H9 (cell line): Measurements from ENCODE around the gene CRYGN. TPM values are rescaled to one million over a fixed set of nuclear protein-coding genes. Genes with fewer than 3 reads are reported as not detected.

ENCODE experiments used
- DNase-seq: peaks from one replicate; pipeline ENCODE4 v3.0.0-alpha.2; 2017
- H2AFZ ChIP-seq: one replicate; pipeline ENCODE4 v1.6.1; 2013; ENCODE audit warnings: mild to moderate bottlenecking, low read length, control low read depth, moderate library complexity
- H2AK5ac ChIP-seq: 2 replicates; pipeline ENCODE4 v1.6.1; 2013; ENCODE audit warnings: low read length, control low read depth, mixed read lengths; ENCODE audit not compliant: insufficient read length
- H2BK120ac ChIP-seq: one replicate; pipeline ENCODE4 v1.6.1; 2013; ENCODE audit warnings: low read depth, mild to moderate bottlenecking, low read length, control low read depth, inconsistent platforms; ENCODE audit not compliant: poor library complexity, severe bottlenecking
- H2BK12ac ChIP-seq: 2 replicates; pipeline ENCODE4 v1.6.1; 2013; ENCODE audit warnings: low read length, control low read depth, mixed read lengths, low read depth; ENCODE audit not compliant: insufficient read length
- H2BK15ac ChIP-seq: 2 replicates; pipeline ENCODE4 v1.6.1; 2013; ENCODE audit warnings: low read depth, low read length, control low read depth
- H2BK20ac ChIP-seq: one replicate; pipeline ENCODE4 v1.6.1; 2013; ENCODE audit warnings: low read depth, mild to moderate bottlenecking, low read length, control low read depth, inconsistent platforms; ENCODE audit not compliant: poor library complexity, severe bottlenecking
- H2BK5ac ChIP-seq: 2 replicates; pipeline ENCODE4 v1.6.1; 2013; ENCODE audit warnings: low read length, control low read depth, mixed read lengths; ENCODE audit not compliant: insufficient read length
- H3K14ac ChIP-seq: 2 replicates; pipeline ENCODE4 v1.6.1; 2013; ENCODE audit warnings: low read length, control low read depth; ENCODE audit not compliant: insufficient read depth
- H3K18ac ChIP-seq: 2 replicates; pipeline ENCODE4 v1.6.1; 2013; ENCODE audit warnings: low read depth, mild to moderate bottlenecking, mixed read lengths, low read length, control low read depth; ENCODE audit not compliant: insufficient read length
- H3K23ac ChIP-seq: 2 replicates; pipeline ENCODE4 v1.6.1; 2013; ENCODE audit warnings: low read length, control low read depth, mixed read lengths, low read depth; ENCODE audit not compliant: insufficient read length
- H3K23me2 ChIP-seq: 2 replicates; pipeline ENCODE4 v1.6.1; 2013; ENCODE audit warnings: low read depth, mild to moderate bottlenecking, mixed read lengths, low read length, control low read depth; ENCODE audit not compliant: insufficient read length, poor library complexity, severe bottlenecking
- H3K27ac ChIP-seq: 2 replicates; pipeline ENCODE4 v1.5.1; 2013; ENCODE audit warnings: low read length, control low read depth, mixed read lengths, low read depth; ENCODE audit not compliant: insufficient read length
- H3K27me3 ChIP-seq: 2 replicates; pipeline ENCODE4 v1.6.1; 2013; ENCODE audit warnings: low read length, control low read depth, inconsistent platforms; ENCODE audit not compliant: insufficient read depth
- H3K4ac ChIP-seq: 2 replicates; pipeline ENCODE4 v1.6.1; 2013; ENCODE audit warnings: low read depth, mild to moderate bottlenecking, control low read depth, inconsistent platforms, low read length, moderate library complexity
- H3K4me1 ChIP-seq: 2 replicates; pipeline ENCODE4 v1.6.1; 2013; ENCODE audit warnings: low read length, control low read depth, inconsistent platforms; ENCODE audit not compliant: insufficient read depth
- H3K4me2 ChIP-seq: 2 replicates; pipeline ENCODE4 v1.6.1; 2013; ENCODE audit warnings: low read length, control low read depth, mixed read lengths; ENCODE audit not compliant: insufficient read length, insufficient read depth
- H3K56ac ChIP-seq: 2 replicates; pipeline ENCODE4 v1.6.1; 2013; ENCODE audit warnings: low read depth, mild to moderate bottlenecking, mixed read lengths, low read length, control low read depth; ENCODE audit not compliant: insufficient read length
- H3K79me1 ChIP-seq: 2 replicates; pipeline ENCODE4 v1.6.1; 2013; ENCODE audit warnings: low read depth, mild to moderate bottlenecking, moderate library complexity, low read length, control low read depth, inconsistent platforms; ENCODE audit not compliant: insufficient read depth, poor library complexity, severe bottlenecking
- H3K79me2 ChIP-seq: 2 replicates; pipeline ENCODE4 v1.6.1; 2013; ENCODE audit warnings: low read length, control low read depth, inconsistent platforms; ENCODE audit not compliant: insufficient read depth
- H3K9ac ChIP-seq: 2 replicates; pipeline ENCODE4 v1.6.1; 2013; ENCODE audit warnings: low read length, control low read depth, mixed read lengths; ENCODE audit not compliant: insufficient read length; ENCODE audit errors: extremely low read depth
- H3K9me3 ChIP-seq: one replicate; pipeline ENCODE4 v1.6.1; 2013; ENCODE audit warnings: low read depth, low read length, inconsistent platforms; ENCODE audit not compliant: control insufficient read depth
- H3T11ph ChIP-seq: one replicate; pipeline ENCODE4 v1.6.1; 2013; ENCODE audit warnings: mild to moderate bottlenecking, low read length, control low read depth, inconsistent platforms
- H4K20me1 ChIP-seq: one replicate; pipeline ENCODE4 v1.6.1; 2013; ENCODE audit not compliant: control insufficient read depth, insufficient read length, insufficient read depth
- H4K5ac ChIP-seq: 2 replicates; pipeline ENCODE4 v1.6.1; 2013; ENCODE audit warnings: low read depth, mild to moderate bottlenecking, mixed read lengths, low read length, control low read depth; ENCODE audit not compliant: insufficient read length
- H4K8ac ChIP-seq: replicated peaks from 2 replicates; pipeline ENCODE4 v1.6.1; 2013; ENCODE audit warnings: low read length, control low read depth, mixed read lengths, low read depth; ENCODE audit not compliant: insufficient read length
- H4K91ac ChIP-seq: 2 replicates; pipeline ENCODE4 v1.6.1; 2013; ENCODE audit warnings: low read depth, mild to moderate bottlenecking, moderate library complexity, mixed read lengths, low read length, control low read depth; ENCODE audit not compliant: insufficient read length
- H3K27ac Mint-ChIP-seq, 3 experiments: 2 replicates in 2 of 3; 3 replicates in 1 of 3; pipeline ENCODE4 v1.8.0; 2020 to 2021; ENCODE audit warnings: mixed read lengths in 3 of 3, mild to moderate bottlenecking in 1 of 3, moderate library complexity in 1 of 3
- H3K27me3 Mint-ChIP-seq: 2 replicates; pipeline ENCODE4 v1.8.0; 2021; ENCODE audit warnings: low read depth, mild to moderate bottlenecking, moderate library complexity, mixed read lengths
- H3K36me3 Mint-ChIP-seq, 3 experiments: 2 replicates in 2 of 3; 3 replicates in 1 of 3; pipeline ENCODE4 v1.8.0; 2020 to 2021; ENCODE audit warnings: low read depth in 3 of 3, mixed read lengths in 3 of 3; ENCODE audit not compliant: insufficient read depth in 1 of 3
- H3K4me1 Mint-ChIP-seq, 2 experiments: 2 replicates each; pipeline ENCODE4 v1.8.0; 2020; ENCODE audit warnings: mixed read lengths in 2 of 2
- H3K4me3 Mint-ChIP-seq, 2 experiments: 2 replicates in 1 of 2; 3 replicates in 1 of 2; pipeline ENCODE4 v1.8.0; 2020 to 2021; ENCODE audit warnings: mild to moderate bottlenecking in 2 of 2, mixed read lengths in 2 of 2, moderate library complexity in 1 of 2
- H3K9me3 Mint-ChIP-seq, 2 experiments: 2 replicates in 1 of 2; 3 replicates in 1 of 2; pipeline ENCODE4 v1.8.0; 2020; ENCODE audit warnings: mild to moderate bottlenecking in 2 of 2, mixed read lengths in 2 of 2, moderate library complexity in 1 of 2
- WGBS: extraction: QIAGEN DNeasy Blood & Tissue Kit; methylation state at CpG from one replicate; pipeline ENCODE4 v1.1.7; 2013; ENCODE audit warnings: missing lambda C conversion rate, low lambda C conversion rate, mixed read lengths; ENCODE audit not compliant: insufficient read length; ENCODE audit errors: extremely low coverage; 5-methylcytosine and 5-hydroxymethylcytosine counted together
- total RNA-seq: library from RNA; stranded (reverse); gene quantifications from 2 replicates; pipeline ENCODE4 v1.2.1, GENCODE V29; 2021
- TF ChIP-seq, protein P1 (sequence below): fragments of 200-600 bp; sonication (generic); conservative IDR thresholded peaks from 3 replicates; pipeline ENCODE4 v1.8.0; 2021; ENCODE audit warnings: antibody characterized with exemption, mild to moderate bottlenecking

Gene CRYGN
- total RNA-seq, 1 experiment from 2014 or later: 1.8 TPM

DNA sequence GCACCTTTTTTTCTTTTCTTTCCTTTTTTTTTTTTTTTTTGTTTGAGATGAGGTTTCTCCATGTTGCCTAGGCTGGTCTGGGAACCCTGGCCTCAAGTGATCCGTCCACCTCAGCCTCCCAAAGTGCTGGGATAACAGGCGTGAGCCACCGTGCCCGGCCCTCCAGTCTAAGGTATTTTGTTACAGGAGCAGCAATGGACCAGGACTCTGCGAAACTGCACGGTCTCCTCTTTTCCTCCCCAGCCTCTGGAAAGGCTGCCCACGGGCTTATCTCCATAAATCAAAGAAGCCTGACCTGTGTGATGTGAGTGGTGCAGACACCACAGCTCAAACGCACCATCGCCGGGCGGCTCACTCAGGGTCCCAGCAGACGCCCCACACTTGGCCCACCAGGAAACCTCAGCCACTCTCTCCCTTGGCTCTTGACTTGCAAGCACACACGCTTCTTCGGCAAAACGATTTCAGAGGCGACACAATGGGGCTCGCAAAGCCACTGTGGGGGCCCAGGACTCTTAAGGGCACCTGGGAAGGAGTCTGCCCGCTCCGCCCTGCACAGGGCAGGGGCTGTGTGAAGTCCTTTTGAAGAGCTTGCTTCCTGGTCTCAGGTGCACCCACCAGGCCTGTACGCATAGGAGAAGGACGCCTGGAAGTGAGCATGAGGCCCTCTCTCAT is 50.7 kb downstream of the CRYGN start:
- H4K91ac ChIP-seq: no peak overlapping the region
- H3T11ph ChIP-seq: no peak overlapping the region
- no peak overlapping the region for H2AK5ac ChIP-seq
- H3K23me2 ChIP-seq: no peaks in the 10 kb centered on the region
- H3K4me2 ChIP-seq: no peak overlapping the region
- no peak overlapping the region for H2BK20ac ChIP-seq
- no peaks in the 10 kb centered on the region for H3K79me2 ChIP-seq
- no peak overlapping the region for H3K4ac ChIP-seq
- H4K8ac ChIP-seq: no peak overlapping the region
- TF ChIP-seq, protein P1, sequence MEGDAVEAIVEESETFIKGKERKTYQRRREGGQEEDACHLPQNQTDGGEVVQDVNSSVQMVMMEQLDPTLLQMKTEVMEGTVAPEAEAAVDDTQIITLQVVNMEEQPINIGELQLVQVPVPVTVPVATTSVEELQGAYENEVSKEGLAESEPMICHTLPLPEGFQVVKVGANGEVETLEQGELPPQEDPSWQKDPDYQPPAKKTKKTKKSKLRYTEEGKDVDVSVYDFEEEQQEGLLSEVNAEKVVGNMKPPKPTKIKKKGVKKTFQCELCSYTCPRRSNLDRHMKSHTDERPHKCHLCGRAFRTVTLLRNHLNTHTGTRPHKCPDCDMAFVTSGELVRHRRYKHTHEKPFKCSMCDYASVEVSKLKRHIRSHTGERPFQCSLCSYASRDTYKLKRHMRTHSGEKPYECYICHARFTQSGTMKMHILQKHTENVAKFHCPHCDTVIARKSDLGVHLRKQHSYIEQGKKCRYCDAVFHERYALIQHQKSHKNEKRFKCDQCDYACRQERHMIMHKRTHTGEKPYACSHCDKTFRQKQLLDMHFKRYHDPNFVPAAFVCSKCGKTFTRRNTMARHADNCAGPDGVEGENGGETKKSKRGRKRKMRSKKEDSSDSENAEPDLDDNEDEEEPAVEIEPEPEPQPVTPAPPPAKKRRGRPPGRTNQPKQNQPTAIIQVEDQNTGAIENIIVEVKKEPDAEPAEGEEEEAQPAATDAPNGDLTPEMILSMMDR: no peak
- no peaks in the 10 kb centered on the region for H3K9me3 Mint-ChIP-seq
- no peak overlapping the region; a peak in 1 of 7 replicates for H3K27ac Mint-ChIP-seq
- no peaks in the 10 kb centered on the region for H3K4me1 ChIP-seq
- no peak overlapping the region for H3K14ac ChIP-seq
- no peaks in the 10 kb centered on the region for H3K79me1 ChIP-seq
- H3K18ac ChIP-seq: no peak overlapping the region
- no peak overlapping the region for H3K56ac ChIP-seq
- H3K9me3 ChIP-seq: no peaks in the 10 kb centered on the region
- no peak overlapping the region for H3K27ac ChIP-seq
- no peak overlapping the region for H4K5ac ChIP-seq
- no peaks in the 10 kb centered on the region for H4K20me1 ChIP-seq
- H2BK5ac ChIP-seq: no peak overlapping the region
- peaks cover 2 to 23% of the 10 kb centered on the region in 2 experiments; a peak in 2 of 4 replicates for H3K4me1 Mint-ChIP-seq
- H2BK15ac ChIP-seq: no peak overlapping the region
- no peak overlapping the region for H3K4me3 Mint-ChIP-seq
- peaks cover 12% of the 10 kb centered on the region for H3K27me3 Mint-ChIP-seq
- no peak overlapping the region for H2BK120ac ChIP-seq
- no CpG with 5 or more reads among the region's 21 CpGs for WGBS
- H3K9ac ChIP-seq: no peak overlapping the region
- H3K23ac ChIP-seq: no peak overlapping the region
- no peak for DNase-seq
- H2AFZ ChIP-seq: no peak overlapping the region
- no peak overlapping the region for H2BK12ac ChIP-seq
- H3K36me3 Mint-ChIP-seq: peaks cover 0 to 7% (median 0%) of the 10 kb centered on the region in 3 experiments; a peak in 2 of 7 replicates
- no peaks in the 10 kb centered on the region for H3K27me3 ChIP-seq
